Right ventricle myocardium inferior (tissue), 1 donor: ENCODE results near the gene METRNL. TPM values are rescaled to one million over a fixed set of nuclear protein-coding genes. Genes with fewer than 3 reads are reported as not detected.
A peak's percentile ranks its signal among the peaks of the same experiment; 100 is the strongest.

Experiments used
- ATAC-seq: fragments of 200-7000 bp; cut with Tn5 transposase; one replicate; pipeline ENCODE4 v1.9.1; 2020; ENCODE audit warnings: mild to moderate bottlenecking, moderate library complexity
- DNase-seq: peaks from one replicate; pipeline ENCODE4 v3.0.0; 2021; ENCODE audit errors: missing footprints
- intact Hi-C: fragments of 100-400 bp; cut with DNase I; formaldehyde crosslinking; loops from one replicate; pipeline ENCODE4 v1.11.0; 2022
- total RNA-seq: library from RNA; stranded (reverse); fragmentation: NEBNext Ultra II Directional; extraction: Animal tissue kit (Norgen Biotek cat#: 25700); gene quantifications from one replicate; pipeline ENCODE4 v1.2.1, GENCODE V29; 2021
- donor health status: DM: no; HTN: yes; CAD: no; lungs with severe emphysema.

Gene METRNL
- total RNA-seq, 1 donor from 2014 or later: 70.1 TPM

DNA sequence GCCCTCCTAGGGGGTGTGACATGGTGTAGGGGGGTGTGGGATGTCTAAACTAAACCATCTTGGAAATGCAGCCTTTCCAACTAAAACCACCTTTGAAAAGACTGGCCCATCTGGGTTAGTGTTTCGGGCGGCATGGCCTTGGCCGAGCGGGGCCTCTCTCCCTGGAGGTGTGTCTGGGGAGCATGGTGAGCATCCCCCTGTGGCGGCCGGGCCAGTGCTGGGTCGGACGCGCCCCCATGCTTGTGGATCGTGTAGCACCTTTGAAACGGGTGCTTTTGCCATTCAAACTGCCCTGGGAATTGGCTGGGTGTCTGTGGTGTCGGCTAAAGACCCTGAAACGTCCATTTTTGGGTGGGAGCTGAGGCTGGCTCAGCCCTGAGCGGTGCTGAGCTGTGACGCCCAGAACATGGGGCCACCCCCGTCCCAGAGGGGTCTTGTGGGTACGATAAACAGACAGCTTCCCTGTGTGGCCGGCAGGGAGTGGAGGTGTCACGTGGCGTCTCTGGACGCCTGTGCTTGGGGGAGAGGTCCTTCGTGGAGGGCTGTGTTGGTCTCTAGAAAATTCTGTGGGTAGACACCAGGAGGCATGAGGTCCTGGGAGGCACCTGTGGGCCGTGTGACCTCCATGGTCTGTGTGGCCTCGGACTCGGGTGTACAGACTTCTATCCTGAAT lies 6.3 kb downstream of the METRNL start:
- DNase-seq (no peak), ATAC-seq (no peak)
- intact Hi-C loops: no loop called here

DNA sequence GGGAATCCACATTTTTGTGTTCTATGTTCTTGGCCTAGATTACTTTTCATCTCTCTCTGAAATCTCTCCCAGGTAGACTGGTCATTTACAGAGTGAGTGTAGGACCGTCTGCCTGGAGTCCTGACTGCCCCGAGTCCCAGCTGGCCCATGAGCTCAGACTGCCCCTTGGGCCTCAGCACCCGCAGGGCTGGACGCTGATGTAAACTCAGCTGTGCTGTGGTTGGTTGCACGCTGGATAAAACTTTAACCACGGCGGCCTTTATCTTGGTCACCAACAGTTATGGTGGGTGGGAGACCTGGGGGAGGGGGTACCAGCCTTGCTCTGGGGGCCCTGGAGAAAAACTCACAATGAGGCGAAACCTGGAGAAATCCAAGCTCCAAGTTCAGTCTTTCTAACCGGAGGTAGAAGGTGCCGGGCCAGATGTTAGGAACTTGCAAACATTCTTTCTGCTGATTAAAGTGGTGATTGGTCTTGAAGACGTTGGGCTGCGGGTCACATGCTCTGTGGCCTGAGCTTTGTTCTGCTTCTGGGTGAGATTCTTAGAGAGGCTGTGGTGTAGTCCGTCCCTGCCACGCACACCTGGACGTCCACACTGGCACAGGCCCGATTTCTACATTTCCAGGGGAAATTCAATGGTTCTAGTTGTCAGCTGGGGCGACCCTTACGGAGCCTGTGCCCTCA lies 6.9 kb downstream of the METRNL start:
- intact Hi-C loops: no loop called here
- no peak for ATAC-seq
- no peak for DNase-seq

DNA sequence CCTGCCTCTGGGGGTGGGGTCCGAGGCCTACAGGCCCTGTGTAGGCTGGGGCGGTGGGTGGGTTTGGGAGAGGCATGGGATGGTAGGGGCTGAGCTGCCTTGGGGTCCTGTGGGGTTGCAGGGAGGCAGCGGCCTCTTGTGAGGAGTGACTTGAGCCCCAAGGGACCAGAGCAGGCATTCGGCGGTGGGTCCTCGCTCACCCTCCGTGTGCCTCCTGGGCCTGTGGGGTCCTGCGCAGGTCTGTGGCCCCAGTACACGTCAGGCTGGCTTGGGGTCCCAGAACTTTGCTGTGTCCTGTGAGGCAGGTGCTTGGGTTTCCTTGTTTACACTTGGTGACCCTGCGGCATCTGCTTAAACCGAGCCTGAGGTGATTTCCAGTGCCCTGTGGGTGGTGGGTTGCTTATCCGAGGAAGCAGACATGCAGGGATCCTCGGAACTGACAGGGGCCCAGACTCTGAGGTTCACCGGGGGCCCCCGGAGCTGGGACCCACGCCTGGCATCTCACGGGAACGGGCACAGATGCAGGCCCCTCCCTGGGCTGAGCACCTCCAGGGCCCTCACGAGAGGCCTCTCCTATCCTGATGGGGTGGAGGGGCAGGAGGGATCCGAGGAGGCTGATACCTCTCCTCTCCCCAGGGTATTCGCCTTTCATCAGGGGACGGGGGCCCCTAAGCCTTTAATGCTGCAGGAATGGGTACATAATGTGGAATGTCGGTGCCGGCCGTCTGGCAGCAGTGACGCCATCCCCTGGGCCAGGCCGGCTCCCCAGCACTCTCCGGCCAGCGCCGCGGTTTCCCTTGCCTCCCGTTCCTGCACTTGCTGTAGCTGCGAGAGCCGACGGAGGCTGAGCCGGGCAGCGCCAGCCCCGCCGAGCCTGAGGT lies 7.7 kb downstream of the METRNL start:
- ATAC-seq (no peak), DNase-seq (no peak)
- intact Hi-C loops: no loop called here

DNA sequence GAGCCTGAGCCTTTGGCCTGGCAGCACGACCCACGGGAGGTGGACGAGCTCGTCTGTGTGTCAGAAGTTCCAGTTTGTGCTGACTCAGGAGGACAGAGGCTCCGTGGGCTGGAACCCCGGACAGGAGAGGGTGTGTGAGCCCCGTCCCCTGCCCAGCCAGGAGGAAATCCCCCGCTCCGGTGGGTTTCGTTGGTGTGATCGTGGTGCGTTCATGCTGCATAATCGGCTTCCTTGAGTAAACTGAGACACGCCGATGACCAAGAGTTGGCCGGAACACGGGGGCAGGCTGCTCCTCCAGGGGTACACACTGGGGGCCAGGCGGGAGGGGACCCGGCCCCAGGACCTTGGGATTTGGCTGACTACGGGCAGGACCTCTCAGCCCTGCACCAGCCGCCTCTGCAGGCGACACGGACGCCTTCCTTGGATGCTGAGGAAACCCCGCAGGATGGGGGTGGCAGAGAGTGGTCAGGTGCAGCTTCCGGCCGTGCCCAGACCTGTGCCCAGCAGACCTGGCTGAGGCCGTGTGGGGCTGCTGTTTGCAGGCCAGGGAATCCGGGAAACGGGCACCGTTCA lies 8.5 kb downstream of the METRNL start:
- DNase-seq (no peak), ATAC-seq (no peak)
- intact Hi-C loops: no loop called here

DNA sequence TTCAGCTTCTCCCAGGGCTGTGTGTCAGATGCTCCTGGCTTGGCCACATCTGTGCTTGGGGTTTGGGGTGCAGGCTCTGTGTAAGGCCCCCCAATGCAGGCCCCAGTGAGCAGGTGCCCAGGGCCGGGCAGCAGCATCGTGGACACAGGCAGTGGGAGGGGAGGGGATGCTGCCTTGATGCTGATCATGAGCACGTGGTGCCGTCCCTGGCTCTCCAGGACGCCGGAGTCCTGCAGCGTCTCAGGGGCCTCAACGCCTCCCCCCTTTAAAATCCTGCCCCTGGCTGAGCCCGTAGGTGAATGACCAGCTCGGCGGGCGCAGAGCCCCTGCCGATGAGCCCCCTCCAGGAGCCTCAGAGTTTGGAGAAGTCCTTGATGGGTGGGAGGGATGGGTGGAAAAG lies 9.0 kb downstream of the METRNL start:
- no peak for ATAC-seq
- DNase-seq: no peak
- intact Hi-C loops: no loop called here

DNA sequence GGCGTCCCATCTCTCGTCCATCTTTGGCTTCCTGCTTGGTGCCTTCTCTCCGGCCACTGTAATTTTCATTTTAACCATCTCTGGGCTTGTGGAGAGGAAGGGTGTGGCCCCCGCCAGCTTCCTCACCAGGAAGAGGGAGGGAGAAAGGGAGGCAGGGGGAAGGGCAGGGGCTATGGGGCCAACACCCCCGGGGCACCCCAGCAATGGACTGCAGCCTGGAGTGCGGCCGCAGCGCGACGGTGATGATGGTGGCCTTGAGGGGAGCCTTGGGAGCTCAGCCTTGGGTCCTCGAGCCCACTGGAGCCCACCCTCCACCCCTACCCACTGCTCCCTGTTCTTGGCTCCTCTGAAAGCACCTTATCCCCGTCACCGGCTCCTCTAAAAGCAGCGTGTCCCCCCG lies 9.5 kb downstream of the METRNL start:
- DNase-seq: no peak
- no peak for ATAC-seq
- intact Hi-C loops: no loop called here

DNA sequence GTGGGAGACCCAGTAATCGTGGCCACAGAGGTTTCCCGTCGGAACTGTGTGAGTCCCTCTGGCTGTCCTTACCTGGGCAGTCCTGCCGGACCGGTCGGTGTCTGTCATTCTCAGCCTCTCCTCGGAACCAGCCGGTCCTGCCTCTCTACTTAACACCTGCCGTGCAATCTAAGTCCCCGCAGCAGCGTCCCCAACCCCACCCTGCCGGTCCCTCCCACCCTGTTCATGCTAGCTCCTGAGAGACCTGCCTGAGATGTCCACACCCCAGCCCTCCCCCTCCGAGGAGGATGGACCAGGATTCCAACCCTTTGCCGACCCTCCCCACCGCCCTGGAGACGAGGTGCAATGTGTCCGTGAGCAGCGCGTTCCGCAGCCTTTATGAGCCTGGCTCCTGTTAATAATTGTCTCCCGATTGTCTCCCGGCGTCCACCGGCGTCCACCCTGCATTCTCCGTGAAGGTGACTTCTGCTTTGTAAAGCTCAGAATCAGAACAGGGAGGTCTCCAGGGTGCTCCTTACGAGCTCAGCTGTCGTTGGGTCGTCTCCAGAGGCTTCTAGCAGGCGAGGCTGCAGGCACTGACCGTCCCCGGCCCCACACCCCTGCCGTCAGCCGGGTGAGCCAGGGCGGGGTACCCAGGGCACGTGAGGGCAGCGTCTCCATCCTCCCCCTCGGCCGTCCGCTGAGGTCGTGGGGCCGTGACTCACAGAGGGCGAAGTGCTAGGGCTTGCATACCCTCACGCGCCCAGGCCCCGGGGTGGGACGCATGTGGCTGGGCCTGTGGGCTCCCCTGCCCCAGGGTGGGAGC lies 10.1 kb downstream of the METRNL start:
- DNase-seq (no peak), ATAC-seq (no peak)
- intact Hi-C loops: no loop called here

DNA sequence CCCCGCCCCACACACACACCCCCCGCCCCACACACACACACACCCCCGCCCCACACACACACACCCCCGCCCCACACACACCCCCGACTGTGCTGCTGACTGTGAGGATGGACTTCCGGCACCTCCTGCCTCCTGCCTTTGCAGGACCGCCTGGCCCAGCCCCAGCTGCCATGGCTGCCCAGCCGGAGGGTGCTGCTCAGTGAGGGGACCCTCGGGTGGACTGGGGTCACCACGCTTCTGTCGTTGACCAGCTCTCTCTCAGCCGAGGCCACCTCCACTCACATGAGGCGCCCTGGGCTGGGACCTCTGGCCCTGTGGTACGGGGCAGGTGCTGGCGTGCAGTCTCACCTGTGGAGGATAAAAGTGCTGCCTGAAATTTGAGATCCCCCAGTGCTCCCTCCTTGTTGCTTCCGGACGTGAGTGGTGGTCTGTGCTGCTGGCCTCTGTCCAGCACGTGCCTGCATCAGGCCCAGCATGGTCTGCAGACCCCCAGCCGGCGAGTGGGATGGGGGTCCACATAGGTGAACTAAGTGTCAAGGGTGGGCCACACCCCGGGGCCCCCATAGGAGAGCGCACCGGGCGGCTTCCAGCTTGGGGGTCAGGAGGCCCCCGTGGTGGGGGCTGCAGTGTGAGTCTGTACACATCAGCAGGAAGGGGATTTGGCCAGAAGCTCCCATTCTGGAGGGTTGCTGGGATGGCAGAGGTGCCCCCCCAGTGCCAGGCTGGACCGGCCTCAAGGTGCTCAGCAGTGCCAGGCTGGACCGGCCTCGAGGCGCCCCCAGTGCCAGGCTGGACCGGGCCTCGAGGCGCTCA lies 11.2 kb downstream of the METRNL start:
- intact Hi-C loops: no loop called here
- ATAC-seq (no peak), DNase-seq (no peak)

DNA sequence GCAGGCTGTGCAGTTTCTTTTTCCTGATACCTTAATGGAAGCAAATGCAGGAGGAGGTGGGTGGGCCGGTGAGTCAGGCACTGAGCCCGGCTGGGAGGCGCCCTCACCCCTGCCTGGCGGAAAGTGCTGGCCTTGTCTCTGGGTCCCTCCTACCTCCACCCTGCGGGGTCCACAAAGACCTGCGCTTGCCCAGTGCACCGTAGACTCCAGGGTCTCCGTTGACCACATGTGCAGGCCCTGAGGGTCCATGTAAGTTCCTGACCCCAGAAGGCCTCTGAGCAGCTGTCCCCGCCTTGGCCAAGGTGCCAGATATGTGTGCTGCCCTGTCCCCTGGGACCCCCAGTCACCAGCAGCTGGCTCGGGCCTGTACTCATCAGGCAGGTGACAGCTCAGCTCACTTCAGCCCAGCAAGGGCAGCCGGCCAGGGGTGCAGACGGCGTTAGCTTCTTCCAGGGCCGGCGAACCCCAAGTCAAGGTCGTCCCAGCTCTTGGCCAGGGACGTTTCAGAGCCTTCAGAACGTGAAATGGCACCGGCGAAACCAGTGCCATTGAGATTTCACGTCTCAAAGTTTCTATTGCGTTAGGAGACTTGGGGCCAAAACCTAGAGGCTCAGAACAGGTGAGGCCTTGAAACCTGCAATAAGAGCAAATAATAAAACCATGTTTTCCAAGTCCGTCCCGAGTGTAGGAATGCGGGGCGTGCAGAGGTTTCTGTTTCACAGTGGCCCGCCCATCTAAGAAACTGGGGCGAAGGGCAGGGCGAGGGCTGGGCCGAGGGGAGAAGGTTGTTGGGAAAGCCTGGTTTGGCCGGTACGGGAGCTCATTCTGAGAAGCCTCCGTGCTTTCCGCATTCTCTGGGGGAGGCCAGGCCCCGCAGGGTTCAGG lies 12.1 kb downstream of the METRNL start:
- DNase-seq (no peak), ATAC-seq (peak; percentile 65)
- intact Hi-C loops: no loop called here

DNA sequence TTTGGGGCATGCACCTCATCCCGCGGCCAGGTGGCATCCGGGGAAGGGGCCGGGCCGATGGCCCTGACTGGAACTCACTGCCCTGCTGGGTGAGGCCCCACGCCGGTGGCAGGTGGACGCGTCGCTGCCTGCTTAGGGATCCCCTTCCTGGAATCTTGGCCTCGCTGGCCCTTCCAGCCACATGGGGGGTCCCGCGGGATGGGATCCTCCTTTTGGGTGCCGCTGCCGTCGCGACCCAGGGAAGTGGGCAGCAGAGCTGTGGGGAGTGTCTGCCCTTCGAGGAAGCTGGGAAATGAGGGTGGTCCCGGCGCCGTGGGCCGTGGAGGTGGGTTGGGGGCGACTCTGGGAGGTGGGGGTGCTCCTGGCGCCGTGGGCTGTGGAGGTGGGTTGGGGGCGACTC lies 12.8 kb downstream of the METRNL start:
- intact Hi-C loops: no loop called here
- ATAC-seq (no peak), DNase-seq (no peak)

DNA sequence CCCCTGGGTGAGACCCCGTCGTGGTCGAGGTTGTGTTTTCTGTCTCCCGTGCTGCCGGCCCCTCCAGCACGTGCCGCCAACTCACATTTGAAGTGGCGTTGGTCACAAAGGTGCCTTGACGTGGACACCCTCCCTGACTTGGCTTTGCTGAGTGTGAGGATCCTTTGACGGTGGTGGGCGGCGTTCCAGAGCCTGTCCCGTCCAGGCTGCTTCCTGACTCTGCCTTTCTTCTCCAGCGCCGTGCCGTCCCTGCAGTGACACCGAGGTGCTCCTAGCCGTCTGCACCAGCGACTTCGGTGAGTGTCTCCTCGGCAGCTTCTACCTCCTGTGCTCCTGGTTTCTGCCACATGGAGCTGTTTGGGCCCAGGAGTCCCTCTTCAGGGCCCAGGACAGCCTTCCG lies 13.5 kb downstream of the METRNL start:
- intact Hi-C loops: no loop called here
- ATAC-seq (no peak), DNase-seq (no peak)

DNA sequence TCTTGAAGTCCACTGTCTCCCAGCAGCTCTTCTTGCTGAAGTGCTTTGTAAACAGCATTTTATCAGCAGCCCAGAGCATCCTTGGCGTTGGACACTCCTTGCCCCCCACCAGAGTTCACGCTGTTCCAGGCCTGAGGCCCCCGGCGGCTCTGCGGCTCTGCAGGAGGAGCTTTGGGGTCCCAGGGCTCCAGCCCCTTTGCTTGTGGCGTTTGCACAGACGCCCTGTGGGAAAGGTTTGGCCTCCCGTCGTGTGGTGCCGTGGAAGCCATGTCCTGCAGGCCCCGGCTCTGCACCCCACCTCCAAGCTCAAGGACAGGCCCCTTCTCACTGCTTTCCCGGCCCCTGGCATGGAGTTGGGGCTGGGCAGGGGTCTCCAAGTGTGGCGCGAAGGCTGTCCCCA lies 14.1 kb downstream of the METRNL start:
- intact Hi-C loops: no loop called here
- DNase-seq (no peak), ATAC-seq (no peak)

DNA sequence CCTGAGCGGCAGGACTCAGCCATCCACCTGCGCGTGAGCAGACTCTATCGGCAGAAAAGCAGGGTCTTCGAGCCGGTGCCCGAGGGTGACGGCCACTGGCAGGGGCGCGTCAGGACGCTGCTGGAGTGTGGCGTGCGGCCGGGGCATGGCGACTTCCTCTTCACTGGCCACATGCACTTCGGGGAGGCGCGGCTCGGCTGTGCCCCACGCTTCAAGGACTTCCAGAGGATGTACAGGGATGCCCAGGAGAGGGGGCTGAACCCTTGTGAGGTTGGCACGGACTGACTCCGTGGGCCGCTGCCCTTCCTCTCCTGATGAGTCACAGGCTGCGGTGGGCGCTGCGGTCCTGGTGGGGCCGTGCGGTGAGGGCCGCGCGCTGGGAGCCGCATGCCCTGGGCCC lies 14.9 kb downstream of the METRNL start:
- intact Hi-C loops: no loop called here
- no peak for ATAC-seq
- DNase-seq: no peak

DNA sequence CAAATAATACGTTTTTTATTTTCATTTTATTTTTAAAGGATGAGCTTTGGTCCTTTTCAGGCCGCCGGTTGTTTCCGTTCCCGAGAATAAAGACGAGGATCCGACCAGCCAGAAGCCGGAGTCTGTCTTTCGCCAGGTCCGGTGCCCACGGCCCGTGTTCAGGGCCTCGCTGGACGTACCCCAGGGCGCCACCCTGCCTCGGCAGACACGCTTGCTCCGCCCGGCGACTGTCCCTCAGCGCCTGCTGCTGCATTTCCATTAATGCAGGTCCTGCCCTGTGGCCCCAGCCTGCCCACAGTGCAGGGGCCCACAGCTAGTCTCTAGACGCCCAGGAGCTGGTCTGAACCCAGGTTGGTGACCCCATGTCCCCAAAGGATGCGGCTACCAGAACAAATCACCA lies 15.6 kb downstream of the METRNL start:
- intact Hi-C loops: no loop called here
- ATAC-seq: no peak
- no peak for DNase-seq

DNA sequence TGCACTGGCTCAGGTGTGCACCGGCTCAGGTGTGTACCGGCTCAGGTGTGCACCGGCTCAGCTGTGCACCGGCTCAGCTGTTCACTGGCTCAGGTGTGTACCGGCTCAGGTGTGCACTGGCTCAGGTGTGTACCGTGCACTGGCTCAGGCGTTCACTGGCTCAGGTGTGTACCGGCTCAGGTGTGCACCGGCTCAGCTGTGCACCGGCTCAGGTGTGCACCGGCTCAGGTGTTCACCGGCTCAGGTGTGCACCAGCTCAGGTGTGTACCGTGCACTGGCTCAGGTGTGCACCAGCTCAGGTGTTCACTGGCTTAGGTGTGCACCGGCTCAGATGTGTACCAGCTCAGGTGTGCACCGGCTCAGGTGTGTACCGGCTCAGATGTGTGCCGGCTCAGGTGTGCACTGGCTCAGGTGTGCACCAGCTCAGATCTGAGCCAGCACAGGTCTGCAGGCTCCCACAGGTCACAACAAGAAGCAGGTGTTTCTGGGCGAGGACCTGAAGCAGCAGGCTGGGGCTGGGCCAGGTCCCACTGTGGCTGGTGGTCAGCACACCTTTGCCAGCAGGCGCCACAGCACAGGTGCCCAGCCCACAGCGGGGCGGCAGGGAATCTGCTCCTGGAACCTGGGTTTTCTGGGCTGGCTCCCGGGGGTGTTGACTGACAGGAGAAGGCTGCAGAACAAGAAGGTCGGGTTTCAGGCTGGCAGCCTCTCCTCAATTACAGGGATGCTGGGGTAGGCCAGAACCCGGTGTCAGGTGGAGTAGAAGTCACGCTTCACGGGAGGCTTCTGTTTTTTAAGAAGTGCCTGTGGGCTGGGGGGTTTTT lies 17.2 kb downstream of the METRNL start:
- no peak for DNase-seq
- intact Hi-C loops: no loop called here
- no peak for ATAC-seq

DNA sequence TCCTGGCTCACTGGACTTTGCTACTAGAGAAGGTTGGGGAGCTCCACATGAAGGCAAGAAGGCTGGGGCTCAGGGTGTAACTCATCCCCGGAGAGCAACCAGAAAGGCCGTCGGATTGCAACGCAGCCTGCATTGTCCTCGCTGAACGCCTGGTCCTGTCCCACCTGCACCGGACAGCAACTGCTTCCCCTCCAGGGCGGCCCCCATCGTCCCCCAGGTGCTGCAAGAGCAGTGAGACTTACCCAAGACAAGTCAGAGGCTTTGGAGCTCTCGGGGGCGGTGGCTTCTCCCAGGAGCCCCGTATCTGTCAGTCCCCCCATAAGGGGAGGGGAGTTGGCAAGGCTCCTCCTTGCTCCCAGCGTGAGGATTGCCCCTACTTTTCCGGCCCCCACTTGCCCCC lies 18.4 kb downstream of the METRNL start:
- DNase-seq (no peak), ATAC-seq (no peak)
- intact Hi-C loops: no loop called here
